ENCODE results near the gene SLC22A23.

- TF ChIP-seq POLR2AphosphoS5 (IDR thresholded peaks at IDR 0.05; ENCODE audit: low read depth, low read length) = no peak
- no peak for TF ChIP-seq POLR2A (IDR thresholded peaks at IDR 0.05; ENCODE audit: low read depth, low read length)
- no peak for TF ChIP-seq TAF1 (IDR thresholded peaks at IDR 0.05; ENCODE audit: borderline replicate concordance, low read depth, low read length)
Observed at GRCh38 chr6:3236005-3236404, 220.8 kb downstream of the SLC22A23 start.

All from GM12892 (cell line).